SIG-M5 (cell line): ENCODE results near the gene PREX1.
A peak's percentile ranks its signal among the peaks of the same experiment; 100 is the strongest.
"Not testable (repeated sequence)": the region's sequence is repeated elsewhere in the genome, so short reads cannot be mapped to it uniquely, and the experiment has no call there.

Source experiments
- DNase-seq: peaks from one replicate; lab custom pipeline; 2025; lab: John Stamatoyannopoulos, UW

PREX1 gene

DNA sequence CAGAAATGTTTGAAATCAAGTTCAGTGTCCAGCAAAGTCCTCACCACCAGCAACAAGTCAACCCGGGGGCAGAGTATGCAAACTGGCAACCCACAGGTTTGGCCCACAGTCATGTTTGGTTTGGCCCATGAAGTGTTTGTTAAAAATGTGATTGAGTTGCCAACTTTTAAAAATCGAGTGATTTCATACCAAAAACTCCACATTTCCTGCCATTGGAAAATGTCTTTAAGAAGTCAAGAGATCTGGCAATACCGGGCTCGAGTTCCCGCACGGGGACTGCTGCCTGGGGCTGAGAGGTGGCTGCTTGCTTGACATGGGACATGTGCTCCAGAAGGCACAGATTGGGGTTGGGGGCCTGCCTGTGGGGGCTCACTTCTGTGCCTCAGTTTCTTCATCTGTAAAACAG lies 36.1 kb downstream of the PREX1 start:
- DNase-seq, result no peak

DNA sequence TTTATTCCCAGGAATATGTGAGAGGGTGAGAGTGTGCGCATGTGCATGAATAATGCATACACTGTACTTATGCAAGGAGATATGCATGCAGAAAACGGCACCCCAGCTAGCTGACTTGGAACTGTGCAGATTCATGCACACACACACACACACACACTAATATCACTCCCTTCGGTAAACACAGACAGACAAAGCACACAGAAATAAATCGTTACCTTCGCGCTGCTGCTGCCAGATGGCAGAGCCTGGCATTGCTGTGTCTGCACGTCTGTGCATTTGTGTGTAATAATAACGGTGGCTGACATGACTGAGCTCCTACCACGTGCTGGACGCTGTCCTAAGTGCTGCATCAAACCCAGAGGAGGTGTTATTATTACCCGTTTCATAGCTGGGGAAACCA lies 36.8 kb downstream of the PREX1 start:
- DNase-seq, result no peak

DNA sequence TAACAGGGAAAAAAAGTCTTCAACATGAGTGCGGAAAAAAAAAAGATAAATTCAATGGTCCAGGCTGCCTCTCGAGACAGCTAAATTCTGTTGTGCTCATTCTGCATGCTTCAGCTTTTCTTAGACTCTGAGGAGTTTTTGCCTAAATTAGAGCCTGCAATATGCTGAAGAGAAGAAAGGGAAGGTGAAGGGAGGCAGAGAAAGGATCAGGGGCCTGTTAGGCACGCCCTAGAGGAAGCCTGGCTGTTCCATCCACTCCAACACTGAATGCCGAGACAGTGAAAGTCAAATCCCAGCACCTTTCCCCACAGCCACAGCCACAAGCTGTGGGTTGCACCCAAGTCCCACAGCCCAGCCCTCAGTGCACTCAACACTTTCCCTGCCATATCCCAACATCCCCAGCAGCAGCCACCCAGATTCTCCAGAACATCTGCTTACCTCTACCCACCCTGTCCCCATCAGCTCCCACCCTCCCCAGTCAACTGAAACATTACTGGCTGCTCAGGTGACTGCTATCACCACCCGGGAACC lies 37.3 kb downstream of the PREX1 start:
- DNase-seq, result no peak

DNA sequence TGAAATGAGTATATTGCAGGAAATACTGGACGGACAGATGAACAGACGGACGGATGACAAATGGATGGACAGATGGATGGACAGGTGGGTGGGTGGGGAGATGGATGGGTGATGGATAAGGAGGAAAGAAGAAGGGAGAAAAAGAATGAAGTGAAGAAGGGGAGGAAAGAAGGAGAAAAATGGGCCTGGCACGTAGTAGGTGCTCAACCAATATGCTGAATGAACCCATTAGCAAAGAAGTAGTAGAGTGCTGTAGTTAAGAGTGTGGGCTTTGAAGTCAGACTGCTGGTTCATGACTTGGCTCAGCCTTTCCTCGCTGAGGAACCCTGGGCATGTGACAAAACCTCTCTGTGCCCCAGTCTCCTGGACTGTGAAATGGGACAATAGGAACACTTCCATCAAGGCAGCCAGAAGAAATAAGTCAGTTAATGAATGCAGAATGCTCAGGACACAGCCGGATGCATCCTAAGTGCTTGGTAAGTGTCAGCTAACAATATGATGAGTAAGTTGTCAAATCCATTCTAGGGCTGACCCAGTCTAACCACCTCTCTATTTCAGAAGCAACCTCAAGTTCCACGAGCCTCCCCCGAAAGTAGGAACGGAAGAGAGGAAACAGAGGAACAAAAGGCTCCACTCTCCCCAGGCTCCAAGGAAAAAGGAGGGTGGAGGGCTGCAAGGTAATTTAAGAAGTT lies 37.9 kb downstream of the PREX1 start:
- DNase-seq, result no peak

DNA sequence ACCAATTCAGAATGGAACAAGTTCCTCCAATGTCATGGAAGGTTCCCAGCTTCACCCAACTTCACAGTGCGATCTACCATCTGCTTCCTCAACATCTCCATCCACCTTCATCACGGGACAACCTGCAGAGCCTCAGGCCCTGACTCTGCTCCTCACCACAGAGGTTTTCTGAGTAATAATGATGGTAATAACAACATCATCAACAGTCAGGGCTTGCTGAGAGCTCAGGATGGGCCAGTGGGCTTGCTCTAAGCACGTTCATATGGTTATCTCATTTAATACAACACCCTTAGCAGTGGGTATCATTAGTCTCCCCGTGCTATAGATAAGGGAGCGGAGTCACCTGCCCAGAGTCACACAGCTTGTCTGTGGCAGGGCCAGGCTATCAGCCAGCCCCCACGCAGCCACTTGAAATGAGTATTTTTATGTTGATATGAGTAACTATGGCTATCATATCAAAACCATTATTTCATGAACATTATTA lies 38.6 kb downstream of the PREX1 start:
- no peak for DNase-seq

DNA sequence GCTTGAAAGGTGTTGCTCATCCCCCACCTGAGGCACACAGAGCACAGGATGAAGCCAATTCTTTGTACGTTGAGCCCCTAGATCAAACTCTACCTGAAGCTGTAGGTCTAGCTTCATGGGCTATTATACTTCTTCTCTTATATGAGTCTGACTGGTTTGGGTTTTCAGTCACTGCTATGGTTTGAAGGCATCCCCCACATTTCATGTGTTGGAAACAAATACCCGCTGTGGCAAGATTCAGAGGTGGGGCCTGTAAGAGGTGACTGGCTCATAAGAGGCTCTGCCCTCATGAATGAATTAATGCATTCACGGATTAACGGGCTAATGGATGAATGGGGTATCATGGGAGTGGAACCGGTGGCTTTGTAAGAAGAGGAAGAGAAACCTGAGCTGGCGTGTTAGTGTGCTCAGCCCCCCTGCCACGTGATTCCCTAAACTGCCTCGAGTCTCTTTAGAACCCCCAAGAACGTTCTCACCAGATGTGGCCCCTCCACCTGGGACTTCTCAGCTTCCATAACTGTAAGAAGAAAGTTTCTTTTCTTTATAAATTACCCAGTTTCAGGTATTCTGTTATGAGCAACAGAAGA lies 39.2 kb downstream of the PREX1 start:
- no peak for DNase-seq

DNA sequence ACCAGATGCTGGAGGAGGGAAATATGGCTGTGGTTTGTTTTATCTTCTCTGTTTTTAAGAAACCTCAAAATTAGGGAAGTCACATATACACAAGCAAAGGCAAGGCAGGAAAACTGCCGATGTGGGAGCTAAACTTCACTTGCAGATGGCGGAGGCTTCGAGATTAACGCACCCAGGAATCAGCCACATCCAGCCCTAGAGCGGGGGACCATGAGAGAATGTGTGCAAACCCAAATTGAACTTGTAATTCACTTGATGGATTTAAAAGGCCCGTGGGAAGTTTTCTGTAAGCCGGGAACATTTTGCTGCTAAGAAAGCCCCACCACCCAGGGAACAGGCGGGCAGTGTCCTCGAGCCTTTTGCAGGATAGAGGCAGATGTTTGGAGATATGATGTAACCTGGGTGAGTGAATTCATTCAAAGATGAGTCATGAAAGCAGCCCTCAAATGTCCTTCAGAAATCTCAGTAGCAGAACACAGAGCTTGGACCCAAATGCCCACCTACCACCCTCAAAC lies 39.9 kb downstream of the PREX1 start:
- peak; percentile 49 for DNase-seq

DNA sequence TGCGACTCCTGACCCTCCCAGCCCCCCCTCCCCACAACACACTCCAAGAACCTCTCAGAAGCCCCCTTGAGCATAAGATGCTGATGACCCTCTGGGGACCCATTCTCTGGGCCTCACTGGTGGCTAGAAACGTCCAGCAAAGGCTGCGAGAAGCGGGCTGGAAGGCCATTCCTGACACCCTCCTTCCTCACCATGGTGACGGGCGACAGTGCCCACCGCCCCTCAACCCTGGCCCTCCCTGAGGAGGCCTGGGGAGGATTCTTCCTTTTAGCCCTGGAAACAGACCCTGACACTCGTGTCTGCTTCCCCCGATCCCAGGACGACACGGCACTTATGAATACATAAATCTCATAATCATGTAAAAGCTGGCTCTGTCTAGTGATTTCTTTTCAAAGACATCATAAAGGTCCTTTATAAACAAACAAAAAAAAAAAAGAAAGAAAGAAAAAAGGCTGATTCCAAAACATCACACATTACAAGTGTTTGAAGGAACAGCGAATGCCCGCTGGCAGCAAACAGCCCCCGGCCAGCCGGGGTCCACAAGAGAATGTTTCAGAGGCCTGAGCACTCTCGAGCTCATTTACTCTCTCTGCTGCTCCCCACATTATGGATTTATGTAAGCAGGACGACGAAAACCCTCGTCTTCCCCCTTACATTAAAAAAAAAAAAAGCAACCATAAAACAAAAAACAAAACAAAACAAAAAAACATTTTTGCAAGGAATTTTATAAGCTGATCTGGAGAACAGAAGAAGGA lies 40.7 kb downstream of the PREX1 start:
- no peak for DNase-seq

DNA sequence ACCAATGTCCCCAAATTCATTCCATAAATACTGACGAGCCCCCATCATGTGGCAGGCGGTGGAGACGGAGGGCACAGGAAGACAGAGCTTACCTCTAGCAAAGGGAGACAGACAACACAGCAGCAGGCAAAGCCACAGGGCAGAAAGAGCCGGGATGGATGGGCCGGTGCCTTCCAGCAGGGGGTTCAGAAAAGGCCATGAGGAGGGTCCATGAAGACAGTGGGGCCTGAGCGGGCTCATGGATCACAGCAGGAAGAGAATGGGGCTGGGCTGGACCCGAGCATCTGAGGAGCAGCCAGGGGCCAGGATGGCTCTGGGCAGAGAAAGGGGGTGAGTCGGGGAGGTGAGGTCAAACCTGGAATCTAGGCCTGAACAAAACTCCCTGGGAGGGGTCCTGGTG lies 42.0 kb downstream of the PREX1 start:
- DNase-seq, result no peak

DNA sequence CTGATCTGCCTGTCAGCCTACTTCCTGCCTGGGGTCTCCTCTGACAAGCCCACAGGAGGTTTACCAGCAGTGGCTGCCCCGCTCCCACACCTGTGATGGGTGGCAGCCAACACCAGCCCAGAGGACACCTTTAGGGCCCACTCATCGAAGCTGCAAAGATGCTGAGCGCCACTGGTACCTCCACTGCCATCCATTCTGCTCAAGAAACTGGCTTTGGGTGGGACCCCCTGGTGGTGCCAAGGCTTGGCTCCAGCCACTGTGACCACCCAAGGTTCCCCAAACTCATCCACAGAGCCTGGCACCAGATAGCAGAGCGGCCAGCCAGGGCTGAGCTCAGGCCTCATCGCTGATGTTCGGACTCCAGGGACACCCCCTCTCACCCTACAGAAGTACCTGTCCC lies 42.5 kb downstream of the PREX1 start:
- DNase-seq, result no peak

DNA sequence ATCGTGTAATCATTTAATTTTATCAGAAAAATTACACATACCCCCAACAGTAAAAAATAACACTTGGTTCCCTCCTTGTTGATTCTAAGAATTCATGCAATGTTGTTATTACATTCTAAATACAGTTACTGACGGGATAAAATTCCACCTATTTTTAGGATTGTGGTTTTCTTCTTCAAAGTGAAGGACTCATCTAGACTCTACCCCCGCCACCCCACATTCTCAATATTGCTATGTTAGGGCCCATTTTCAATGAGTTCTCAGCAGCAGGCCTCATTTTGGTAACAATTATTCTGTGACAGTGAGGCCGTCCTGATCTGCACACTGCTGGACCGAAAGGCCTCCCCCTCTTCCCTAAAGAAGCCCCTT lies 43.5 kb downstream of the PREX1 start:
- DNase-seq, result no peak

DNA sequence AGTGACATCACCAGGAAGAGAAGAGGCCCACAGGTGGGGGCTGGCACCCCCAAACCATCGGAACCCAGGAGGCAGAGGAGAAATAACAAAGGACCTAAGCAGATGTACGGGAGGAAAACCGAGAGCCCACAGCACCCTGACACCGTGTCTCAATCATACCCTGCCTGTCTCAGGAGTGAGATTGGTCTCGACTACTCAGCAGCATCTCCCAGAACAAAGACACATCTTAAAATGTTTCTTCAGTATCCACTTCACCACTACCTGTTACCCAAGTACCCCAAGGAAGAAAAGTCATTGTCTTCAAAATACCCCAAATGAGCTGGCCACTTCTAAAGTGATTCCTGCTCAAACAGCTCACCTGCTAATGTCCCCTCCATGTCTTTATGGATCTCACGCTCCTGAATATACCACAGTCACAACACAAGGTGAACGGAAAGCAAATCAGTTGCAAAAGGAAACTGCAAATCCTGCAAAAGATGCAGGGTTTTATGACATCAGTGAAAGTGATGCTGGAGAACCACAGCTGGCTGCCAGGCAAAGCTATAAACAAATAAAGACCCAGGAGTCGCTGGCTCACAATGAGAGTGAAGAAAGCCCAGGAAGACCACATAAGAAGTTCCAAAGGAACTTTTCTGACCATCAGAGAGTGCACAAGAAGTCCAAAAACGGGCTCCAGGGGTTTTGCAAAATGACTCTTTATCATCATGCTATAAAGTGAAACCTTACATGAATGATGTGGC lies 44.1 kb downstream of the PREX1 start:
- no peak for DNase-seq

DNA sequence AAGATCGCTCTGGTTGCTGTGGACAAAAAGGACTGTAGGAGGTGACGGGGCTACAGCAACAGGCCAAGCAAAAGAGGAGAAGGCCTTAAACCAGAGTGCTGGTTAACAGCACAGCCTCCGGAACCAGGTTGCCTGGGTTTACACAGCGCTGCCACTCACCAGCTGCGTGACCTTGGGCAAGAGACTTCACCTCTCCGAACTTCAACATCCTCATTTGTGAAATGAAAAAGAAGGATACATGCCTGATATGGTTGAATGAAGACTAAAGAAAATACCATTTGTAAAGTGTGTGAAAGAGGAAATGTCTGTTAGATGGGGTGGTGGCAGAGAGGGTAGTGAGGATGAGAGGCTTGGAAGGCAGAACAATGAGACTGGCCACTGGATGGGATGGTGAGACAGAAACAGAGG lies 44.9 kb downstream of the PREX1 start:
- no peak for DNase-seq

DNA sequence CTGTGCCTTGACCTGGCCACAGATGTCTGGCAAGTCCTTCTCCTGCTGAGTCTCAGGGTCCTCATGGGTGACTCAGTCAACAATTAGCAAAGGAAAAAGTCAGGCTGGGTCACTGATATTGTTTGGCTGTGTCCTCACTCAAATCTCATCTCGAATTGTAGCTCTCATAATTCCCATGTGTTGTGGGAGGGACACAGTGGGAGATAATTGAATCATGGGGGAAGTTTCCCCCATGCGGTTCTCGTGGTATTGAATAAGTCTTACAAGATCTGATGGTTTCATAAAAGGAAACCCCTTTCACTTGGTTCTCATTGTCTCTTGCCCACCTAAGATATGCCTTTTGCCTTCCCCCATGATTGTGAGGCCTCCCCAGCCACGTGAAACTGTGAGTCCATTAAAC lies 45.7 kb downstream of the PREX1 start:
- no peak for DNase-seq

DNA sequence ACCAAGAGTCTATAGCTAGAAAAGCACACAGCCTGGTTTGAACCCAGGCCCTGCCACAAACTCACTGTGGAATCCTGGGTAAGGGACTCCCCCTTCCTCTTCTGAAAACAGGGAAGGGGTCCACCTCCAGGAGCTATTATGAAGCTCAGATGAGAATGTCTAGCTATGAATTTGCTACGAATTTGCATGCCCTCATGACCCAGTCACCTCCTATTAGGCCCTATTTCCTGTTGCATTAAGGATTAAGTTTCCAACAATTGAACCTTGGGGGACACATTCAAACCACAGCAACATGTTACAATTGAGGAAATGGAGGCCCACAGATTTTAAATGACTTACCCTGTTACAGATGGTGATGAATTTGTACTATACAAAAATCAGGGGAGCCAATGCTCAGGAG lies 46.2 kb downstream of the PREX1 start:
- no peak for DNase-seq

DNA sequence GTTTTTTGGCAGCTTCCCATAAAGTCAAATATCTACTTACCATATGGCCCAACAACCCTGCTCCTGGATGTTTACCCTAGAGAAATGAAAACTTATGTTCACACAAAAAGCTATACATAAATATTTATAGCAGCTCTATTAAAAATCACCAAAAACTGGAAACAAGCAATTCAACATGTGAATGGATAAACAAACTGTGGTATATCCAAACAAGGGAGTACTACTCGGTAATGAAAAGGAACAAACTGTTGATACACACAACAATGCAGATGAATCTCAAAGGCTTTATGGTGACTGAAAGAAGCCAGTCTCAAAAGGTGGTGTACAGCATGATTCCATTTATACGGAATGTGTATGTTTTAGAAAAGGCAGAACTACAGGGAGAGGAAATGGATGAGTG lies 48.4 kb downstream of the PREX1 start:
- no peak for DNase-seq

DNA sequence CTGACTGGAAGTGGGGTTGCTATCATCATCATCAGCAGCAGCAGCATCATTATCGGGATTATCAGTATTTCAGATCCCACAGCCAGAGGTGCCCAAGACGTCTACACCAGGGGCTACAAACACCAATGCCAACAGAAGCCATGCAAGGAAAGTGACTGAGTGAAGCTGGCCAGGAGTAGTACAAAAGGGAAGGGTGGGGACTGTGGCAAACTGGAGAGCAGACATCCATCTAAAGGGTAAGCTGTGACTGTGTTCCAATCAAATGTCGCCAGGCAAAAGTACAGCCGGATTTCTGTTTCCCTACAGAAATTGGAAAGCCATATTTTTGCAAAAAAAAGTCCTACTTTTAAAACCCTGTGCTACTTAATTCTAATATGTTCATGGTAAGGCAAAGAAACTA lies 50.0 kb downstream of the PREX1 start:
- no peak for DNase-seq

DNA sequence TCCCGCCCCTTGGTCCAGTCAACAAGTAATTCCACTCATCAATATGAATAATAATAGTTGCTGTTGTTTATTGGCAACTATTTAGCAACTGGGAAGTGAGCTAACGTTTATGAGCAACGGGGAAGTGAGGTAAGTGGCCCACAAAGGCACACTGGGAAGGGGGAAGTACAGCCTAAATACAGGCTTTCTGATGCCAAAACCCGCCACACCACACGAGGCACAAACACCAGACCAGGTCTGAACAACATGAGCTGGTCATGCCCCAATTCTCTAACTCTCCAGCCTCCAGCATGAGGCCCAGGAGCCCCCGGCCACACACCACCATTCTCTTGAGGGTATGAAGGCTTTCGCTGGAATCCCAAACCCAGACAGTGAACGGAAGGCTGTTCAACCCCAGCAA lies 50.8 kb downstream of the PREX1 start:
- DNase-seq, result no peak

DNA sequence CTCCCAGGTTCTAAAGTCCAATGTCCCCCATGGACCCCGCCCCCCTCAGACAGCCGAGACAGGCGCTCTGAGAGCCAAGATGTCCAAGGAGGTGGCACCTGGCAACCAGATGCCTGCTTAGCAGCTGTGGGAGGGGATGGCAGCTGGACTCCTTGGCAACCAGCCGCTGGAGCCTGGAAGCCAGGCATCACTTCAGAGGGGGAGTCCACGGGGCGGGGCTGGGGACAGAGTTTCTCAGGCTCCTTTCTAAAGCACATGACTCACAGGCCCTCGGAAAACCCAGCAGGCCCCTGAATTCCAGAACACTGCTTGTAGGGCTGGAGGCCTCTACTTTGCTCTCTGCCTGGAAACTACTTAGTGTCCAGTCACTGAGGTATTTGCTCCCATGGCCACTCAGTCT lies 51.5 kb downstream of the PREX1 start:
- DNase-seq, result no peak

DNA sequence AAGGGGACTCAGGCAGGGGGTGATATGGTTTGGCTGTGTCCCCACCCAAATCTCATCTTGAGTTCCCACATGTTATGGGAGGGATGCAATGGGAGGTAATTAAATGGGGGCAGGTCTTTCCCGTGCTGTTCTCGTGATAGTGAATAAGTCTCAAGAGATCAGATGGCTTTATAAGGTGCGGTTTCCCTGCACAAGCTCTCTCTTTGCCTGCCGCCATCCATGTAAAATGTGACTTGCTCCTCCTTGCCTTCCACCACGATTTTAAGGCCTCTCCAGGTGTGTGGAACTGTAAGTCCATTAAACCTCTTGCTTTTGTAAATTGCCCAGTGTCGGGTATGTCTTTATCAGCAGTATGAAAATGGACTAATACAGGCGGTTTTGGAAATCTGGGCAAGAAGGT lies 52.3 kb downstream of the PREX1 start:
- not testable (repeated sequence) for DNase-seq

DNA sequence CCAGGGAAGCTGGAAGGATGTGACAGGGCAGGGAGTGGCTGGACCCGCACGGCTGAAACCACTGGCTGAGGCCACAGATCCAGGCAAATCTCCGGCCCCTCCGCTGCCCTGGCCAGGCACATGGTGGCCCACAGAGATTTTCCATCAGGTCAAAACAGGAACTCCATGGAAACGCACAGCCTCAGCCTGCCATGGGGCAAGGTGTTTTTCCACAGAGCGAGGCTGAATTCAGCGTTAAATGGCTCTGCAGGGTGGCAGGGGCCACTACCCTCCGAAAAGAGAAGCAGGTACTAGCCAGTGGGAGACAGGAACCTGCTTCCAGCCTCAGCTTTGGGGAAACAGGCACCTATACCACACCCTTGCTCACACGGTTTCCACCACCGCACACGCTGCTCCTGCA lies 53.1 kb downstream of the PREX1 start:
- no peak for DNase-seq

DNA sequence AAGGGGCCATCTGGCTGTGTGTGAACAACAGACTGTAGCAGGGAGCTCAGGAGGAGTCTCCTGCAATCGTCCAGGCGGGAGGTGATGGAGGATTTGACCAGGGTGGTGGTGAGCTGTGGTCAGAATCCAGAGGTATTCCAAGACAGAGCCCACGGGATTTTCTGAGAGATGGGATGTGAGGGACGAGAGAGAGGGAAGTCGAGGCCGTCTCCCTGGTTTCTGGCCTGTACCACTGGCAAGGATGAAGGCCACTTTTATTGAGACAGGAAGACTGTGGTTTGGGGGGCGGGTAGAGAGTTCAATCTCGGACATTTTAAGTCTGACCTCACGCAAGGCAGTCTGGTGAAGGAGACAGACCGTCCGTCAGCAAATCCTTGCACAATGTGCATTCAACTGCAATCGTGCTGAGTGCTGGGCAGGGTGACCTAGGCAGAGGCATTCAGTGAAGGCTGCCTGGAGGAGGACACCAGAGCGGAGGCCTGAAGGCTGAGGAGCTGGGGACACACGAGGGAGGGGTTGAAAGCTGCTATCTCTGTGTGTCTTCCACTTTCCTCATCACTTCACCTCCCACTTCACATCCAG lies 53.9 kb downstream of the PREX1 start:
- no peak for DNase-seq
